Osteoblast (primary cell): ENCODE results near the gene TNFSF13B. TPM values are rescaled to one million over a fixed set of nuclear protein-coding genes. Genes with fewer than 3 reads are reported as not detected.

Experiments
- DNase-seq: peaks from one replicate; pipeline ENCODE4 v3.0.0; 2011; ENCODE audit warnings: low spot score, mixed read lengths; ENCODE audit not compliant: insufficient read length; ENCODE audit errors: missing footprints
- H2AFZ ChIP-seq: 2 replicates; pipeline ENCODE4 v1.6.0; 2011; ENCODE audit warnings: mild to moderate bottlenecking, low read length
- H3K27ac ChIP-seq: 2 replicates; pipeline ENCODE4 v1.5.1; 2011; ENCODE audit warnings: mild to moderate bottlenecking, low read depth, low read length, moderate library complexity
- H3K27me3 ChIP-seq: 2 replicates; pipeline ENCODE4 v1.6.0; 2012; ENCODE audit warnings: mild to moderate bottlenecking, control low read depth, inconsistent platforms, low read length, moderate library complexity; ENCODE audit not compliant: insufficient read depth
- H3K36me3 ChIP-seq: 2 replicates; pipeline ENCODE4 v1.5.1; 2011; ENCODE audit warnings: mild to moderate bottlenecking, low read length, control low read depth, moderate library complexity; ENCODE audit not compliant: insufficient read depth
- H3K4me1 ChIP-seq: 2 replicates; pipeline ENCODE4 v1.5.1; 2011; ENCODE audit warnings: mild to moderate bottlenecking, low read length, control low read depth, moderate library complexity; ENCODE audit not compliant: insufficient read depth
- H3K4me2 ChIP-seq: 2 replicates; pipeline ENCODE4 v1.6.0; 2011; ENCODE audit warnings: mild to moderate bottlenecking, low read length; ENCODE audit not compliant: insufficient read depth
- H3K4me3 ChIP-seq: fragments of 200-600 bp; sonication (generic); 3 replicates; pipeline ENCODE4 v1.5.1; 2012; ENCODE audit warnings: mild to moderate bottlenecking, low read length, inconsistent platforms; ENCODE audit not compliant: insufficient read depth
- H3K79me2 ChIP-seq: 2 replicates; pipeline ENCODE4 v1.6.0; 2012; ENCODE audit warnings: mild to moderate bottlenecking, low read length, control low read depth, inconsistent platforms; ENCODE audit not compliant: insufficient read depth
- H3K9me3 ChIP-seq: 2 replicates; pipeline ENCODE4 v1.5.1; 2011; ENCODE audit warnings: low read depth, low read length, control low read depth
- H4K20me1 ChIP-seq: 2 replicates; pipeline ENCODE4 v1.6.0; 2012; ENCODE audit warnings: mild to moderate bottlenecking, low read length, control low read depth; ENCODE audit not compliant: insufficient read depth
- total RNA-seq: library from RNA; depleted of rRNA; stranded (reverse); fragments of >200 nt; gene quantifications from 2 replicates; pipeline ENCODE4 v1.2.3, GENCODE V29; 2012
- TF ChIP-seq, protein P1 (sequence below): IDR thresholded peaks from 2 replicates; pipeline ENCODE4 v1.5.1; 2011; ENCODE audit warnings: mild to moderate bottlenecking, low read depth, low read length, moderate library complexity; ENCODE audit errors: extremely low read depth

Gene TNFSF13B
- total RNA-seq, 1 donor, result 2.2 TPM

DNA sequence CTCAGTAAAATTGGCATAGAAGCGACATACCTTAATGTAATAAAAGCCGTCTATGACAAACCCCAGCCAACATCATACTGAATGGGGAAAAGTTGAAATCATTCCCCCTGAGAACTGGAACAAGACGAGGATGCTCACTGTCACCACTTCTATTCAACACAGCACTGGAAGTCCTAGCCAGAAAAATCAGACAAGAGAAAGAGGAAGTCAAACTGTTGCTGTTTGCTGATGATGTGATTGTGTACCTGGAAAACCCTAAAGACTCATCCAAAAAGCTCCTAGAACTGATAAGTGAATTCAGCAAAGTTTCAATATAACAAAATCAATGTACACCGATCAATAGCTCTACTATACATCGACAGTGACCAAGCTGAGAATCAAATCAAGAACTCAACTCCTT lies 63.3 kb downstream of the TNFSF13B start:
- no peak for DNase-seq
- H3K4me1 ChIP-seq, result no peaks in the 10 kb centered on the region
- H3K79me2 ChIP-seq, result no peaks in the 10 kb centered on the region
- no peaks in the 10 kb centered on the region for H3K9me3 ChIP-seq
- TF ChIP-seq, protein P1, sequence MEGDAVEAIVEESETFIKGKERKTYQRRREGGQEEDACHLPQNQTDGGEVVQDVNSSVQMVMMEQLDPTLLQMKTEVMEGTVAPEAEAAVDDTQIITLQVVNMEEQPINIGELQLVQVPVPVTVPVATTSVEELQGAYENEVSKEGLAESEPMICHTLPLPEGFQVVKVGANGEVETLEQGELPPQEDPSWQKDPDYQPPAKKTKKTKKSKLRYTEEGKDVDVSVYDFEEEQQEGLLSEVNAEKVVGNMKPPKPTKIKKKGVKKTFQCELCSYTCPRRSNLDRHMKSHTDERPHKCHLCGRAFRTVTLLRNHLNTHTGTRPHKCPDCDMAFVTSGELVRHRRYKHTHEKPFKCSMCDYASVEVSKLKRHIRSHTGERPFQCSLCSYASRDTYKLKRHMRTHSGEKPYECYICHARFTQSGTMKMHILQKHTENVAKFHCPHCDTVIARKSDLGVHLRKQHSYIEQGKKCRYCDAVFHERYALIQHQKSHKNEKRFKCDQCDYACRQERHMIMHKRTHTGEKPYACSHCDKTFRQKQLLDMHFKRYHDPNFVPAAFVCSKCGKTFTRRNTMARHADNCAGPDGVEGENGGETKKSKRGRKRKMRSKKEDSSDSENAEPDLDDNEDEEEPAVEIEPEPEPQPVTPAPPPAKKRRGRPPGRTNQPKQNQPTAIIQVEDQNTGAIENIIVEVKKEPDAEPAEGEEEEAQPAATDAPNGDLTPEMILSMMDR, result no peak
- H3K4me3 ChIP-seq, result no peak overlapping the region
- no peaks in the 10 kb centered on the region for H3K36me3 ChIP-seq
- H3K27me3 ChIP-seq, result no peaks in the 10 kb centered on the region
- no peak overlapping the region for H3K4me2 ChIP-seq
- no peak overlapping the region for H2AFZ ChIP-seq
- no peaks in the 10 kb centered on the region for H4K20me1 ChIP-seq
- no peak overlapping the region for H3K27ac ChIP-seq

DNA sequence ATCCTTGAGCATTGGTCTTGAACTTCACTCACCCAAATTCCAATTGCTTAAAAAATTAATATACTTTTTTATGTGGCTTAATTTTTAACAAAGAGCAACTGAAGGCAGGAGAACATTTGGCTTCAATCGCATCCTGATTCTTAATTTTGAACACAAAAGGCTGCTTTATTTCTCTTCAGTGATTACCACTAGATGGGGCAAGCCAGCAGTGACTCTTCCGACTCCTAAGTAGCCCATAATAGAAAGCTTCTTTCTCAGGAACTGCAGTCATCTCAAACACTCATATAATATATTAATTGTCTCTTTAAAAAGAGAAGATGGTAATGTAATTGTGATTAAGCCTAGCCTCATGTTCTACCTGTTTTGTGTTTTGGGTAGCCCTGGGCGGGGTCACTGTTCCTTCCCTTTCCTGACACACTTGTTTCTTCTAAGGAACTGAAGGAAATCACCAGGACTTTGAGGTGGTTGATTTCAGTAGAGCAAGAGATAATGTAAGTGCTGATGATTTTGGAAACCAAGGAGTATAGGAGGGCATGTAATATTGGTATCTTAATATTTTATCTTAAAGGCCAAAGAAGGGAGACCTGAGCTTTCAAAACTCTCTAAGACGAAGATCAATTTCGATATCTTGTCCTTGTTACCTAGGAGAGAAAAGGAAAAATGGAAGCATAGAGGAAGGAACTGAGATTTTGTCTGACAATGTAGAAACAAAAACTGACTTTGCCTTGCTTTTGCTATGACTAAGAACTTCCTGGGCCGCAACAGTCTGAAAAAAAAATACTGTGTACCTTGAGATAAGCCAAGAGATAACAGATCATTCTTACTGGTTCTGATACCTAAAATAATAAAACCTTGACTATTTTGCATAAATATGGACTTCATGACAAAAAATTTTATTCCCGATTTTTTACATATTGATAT lies 73.1 kb downstream of the TNFSF13B start:
- no peak overlapping the region for H3K27ac ChIP-seq
- H3K4me2 ChIP-seq, result no peak overlapping the region
- H3K4me3 ChIP-seq, result no peak overlapping the region
- no peaks in the 10 kb centered on the region for H3K9me3 ChIP-seq
- H3K4me1 ChIP-seq, result no peaks in the 10 kb centered on the region
- H2AFZ ChIP-seq, result no peak overlapping the region
- H3K79me2 ChIP-seq, result no peaks in the 10 kb centered on the region
- no peaks in the 10 kb centered on the region for H4K20me1 ChIP-seq
- TF ChIP-seq, protein P1, result peak; percentile 48
- H3K27me3 ChIP-seq, result no peaks in the 10 kb centered on the region
- no peak for DNase-seq
- no peaks in the 10 kb centered on the region for H3K36me3 ChIP-seq

DNA sequence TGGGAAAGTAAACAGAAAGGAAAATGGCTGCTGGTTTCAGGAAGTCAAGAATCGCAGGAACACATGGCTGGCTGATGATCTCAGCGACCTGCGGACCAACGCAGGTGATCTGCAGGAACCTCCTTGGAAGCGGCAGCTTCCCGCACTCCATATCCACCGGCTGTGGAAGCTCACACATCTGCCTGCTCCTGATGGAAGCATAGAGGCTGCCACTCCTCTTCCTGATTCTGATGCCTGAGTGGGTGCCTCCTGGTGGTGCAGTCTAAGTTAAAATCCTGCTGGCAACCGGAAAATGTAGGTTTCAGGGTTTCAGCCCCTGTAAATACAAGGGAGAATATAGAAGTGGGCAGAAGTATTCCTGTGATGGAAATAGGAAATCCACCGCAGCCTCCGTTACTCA lies 75.5 kb downstream of the TNFSF13B start:
- DNase-seq, result no peak
- no peak overlapping the region for H3K4me3 ChIP-seq
- H3K79me2 ChIP-seq, result no peaks in the 10 kb centered on the region
- H4K20me1 ChIP-seq, result no peaks in the 10 kb centered on the region
- no peak overlapping the region for H3K27ac ChIP-seq
- H3K9me3 ChIP-seq, result no peaks in the 10 kb centered on the region
- no peak overlapping the region for H3K4me2 ChIP-seq
- H3K4me1 ChIP-seq, result no peaks in the 10 kb centered on the region
- H3K36me3 ChIP-seq, result no peaks in the 10 kb centered on the region
- H2AFZ ChIP-seq, result peak overlapping the region; percentile 31
- TF ChIP-seq, protein P1, result no peak
- no peaks in the 10 kb centered on the region for H3K27me3 ChIP-seq

DNA sequence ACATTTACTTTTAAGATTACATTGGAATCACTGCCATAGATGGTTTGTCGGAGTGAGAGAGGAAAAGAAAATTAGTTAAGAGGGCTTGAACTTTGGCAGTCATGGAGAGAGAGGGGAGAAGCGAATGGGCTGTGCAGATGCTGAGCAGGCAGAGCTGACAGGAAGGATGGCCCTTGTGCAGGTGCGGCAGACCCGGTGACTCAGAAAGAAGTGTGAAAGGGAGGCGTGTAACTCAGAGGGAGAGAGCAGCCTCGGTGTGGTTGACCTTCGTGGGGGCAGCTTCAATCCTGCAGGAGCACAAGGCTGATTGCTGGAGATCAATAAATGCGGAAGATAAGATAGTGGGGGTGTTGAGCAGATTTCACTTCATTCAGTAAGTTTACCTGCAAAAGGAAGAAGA lies 76.9 kb downstream of the TNFSF13B start:
- TF ChIP-seq, protein P1, result no peak
- H3K4me1 ChIP-seq, result no peaks in the 10 kb centered on the region
- no peaks in the 10 kb centered on the region for H3K27me3 ChIP-seq
- H3K27ac ChIP-seq, result no peak overlapping the region
- H3K4me3 ChIP-seq, result no peak overlapping the region
- no peak overlapping the region for H3K4me2 ChIP-seq
- no peaks in the 10 kb centered on the region for H3K79me2 ChIP-seq
- no peaks in the 10 kb centered on the region for H4K20me1 ChIP-seq
- no peak for DNase-seq
- H3K36me3 ChIP-seq, result no peaks in the 10 kb centered on the region
- no peaks in the 10 kb centered on the region for H3K9me3 ChIP-seq
- H2AFZ ChIP-seq, result no peak overlapping the region
